ENCODE data around the gene HDHD2.

Gene HDHD2

GRCh38 chr18:47087676-47088075 is 62.6 kb downstream of the HDHD2 start:
- H3K4me3 ChIP-seq (ENCODE audit: insufficient read depth, low read length, poor library complexity, severe bottlenecking) = no peak overlapping the region
- no peak overlapping the region for H3K9ac ChIP-seq (ENCODE audit: low read length)
- no peaks in the 10 kb centered on the region for H4K20me1 ChIP-seq (ENCODE audit: low read depth, low read length)
- H3K79me2 ChIP-seq (ENCODE audit: insufficient read depth, low read length) = no peaks in the 10 kb centered on the region
- no peak overlapping the region for H2AFZ ChIP-seq (ENCODE audit: low read depth, low read length, severe bottlenecking)
- no peaks in the 10 kb centered on the region for H3K27me3 ChIP-seq (ENCODE audit: low read length)
- H3K4me2 ChIP-seq (ENCODE audit: low read depth, low read length, poor library complexity, severe bottlenecking) = no peak overlapping the region
- no peaks in the 10 kb centered on the region for H3K36me3 ChIP-seq (ENCODE audit: low read length)
- no peaks in the 10 kb centered on the region for H3K9me2 ChIP-seq (replicated peaks; ENCODE audit: insufficient read depth, low read length)
- H3K27ac ChIP-seq (ENCODE audit: low read depth, low read length) = no peak overlapping the region
- TF ChIP-seq CTCF (IDR thresholded peaks at IDR 0.05; ENCODE audit: insufficient read depth, low read length, poor library complexity, severe bottlenecking) = no peak
- TF ChIP-seq EZH2phosphoT487 (conservative IDR thresholded peaks at IDR 0.05; ENCODE audit: low read length) = no peak
- H3K9me3 ChIP-seq (ENCODE audit: insufficient read depth, low read length) = no peaks in the 10 kb centered on the region
- H3F3A ChIP-seq (ENCODE audit: insufficient read depth) = no peaks in the 10 kb centered on the region

DNA sequence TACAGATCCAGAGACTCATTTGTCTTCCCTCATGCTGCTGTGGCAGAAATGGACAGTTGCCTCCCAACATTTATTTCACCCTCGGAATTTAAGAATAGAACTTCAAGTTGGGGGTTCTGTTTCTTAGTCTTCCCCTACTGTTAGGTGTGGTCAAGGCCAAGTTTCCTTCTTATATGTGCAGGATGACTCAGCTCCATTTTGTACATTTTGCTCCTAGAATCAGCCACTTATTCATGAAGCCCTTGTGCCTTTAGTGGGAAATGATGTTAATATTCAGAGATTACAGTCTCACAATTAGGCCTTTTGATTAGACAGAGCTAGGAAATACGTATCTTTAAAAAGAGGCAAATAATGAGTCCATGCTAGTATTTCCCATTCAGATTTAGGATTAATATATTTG is 68.7 kb downstream of the HDHD2 start:
- H4K20me1 ChIP-seq (ENCODE audit: low read depth, low read length) = no peaks in the 10 kb centered on the region
- no peaks in the 10 kb centered on the region for H3K79me2 ChIP-seq (ENCODE audit: insufficient read depth, low read length)
- no peaks in the 10 kb centered on the region for H3F3A ChIP-seq (ENCODE audit: insufficient read depth)
- no peaks in the 10 kb centered on the region for H3K27me3 ChIP-seq (ENCODE audit: low read length)
- H3K36me3 ChIP-seq (ENCODE audit: low read length) = peaks cover 7% of the 10 kb centered on the region; the same call in 1 of the 2 replicates
- no peaks in the 10 kb centered on the region for H3K9me3 ChIP-seq (ENCODE audit: insufficient read depth, low read length)
- H3K27ac ChIP-seq (ENCODE audit: low read depth, low read length) = no peak overlapping the region
- no peak overlapping the region for H3K4me3 ChIP-seq (ENCODE audit: insufficient read depth, low read length, poor library complexity, severe bottlenecking)
- H2AFZ ChIP-seq (ENCODE audit: low read depth, low read length, severe bottlenecking) = no peak overlapping the region
- TF ChIP-seq EZH2phosphoT487 (conservative IDR thresholded peaks at IDR 0.05; ENCODE audit: low read length) = no peak
- no peak for TF ChIP-seq CTCF (IDR thresholded peaks at IDR 0.05; ENCODE audit: insufficient read depth, low read length, poor library complexity, severe bottlenecking)
- no peak overlapping the region for H3K9ac ChIP-seq (ENCODE audit: low read length)
- H3K9me2 ChIP-seq (replicated peaks; ENCODE audit: insufficient read depth, low read length) = no peaks in the 10 kb centered on the region
- no peak overlapping the region for H3K4me2 ChIP-seq (ENCODE audit: low read depth, low read length, poor library complexity, severe bottlenecking)

DNA sequence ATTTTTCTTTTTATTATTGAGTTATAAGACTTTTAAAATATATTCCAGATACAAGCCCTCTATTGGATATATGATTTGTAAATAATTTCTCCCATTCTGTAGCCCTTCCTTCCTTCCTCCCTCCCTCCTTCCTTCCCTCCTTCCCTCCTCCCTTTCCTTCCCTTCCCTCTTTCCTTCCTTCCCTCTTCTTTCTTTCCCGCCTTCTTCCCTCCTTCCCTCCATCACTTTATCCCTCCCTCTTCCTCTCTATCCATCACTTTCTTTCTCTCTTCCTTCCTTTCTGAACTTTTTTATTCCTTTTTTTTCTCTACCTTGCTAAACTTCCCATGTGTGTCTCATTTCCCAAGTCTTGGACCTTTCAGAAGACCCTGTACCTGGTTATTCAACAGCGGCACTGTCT is 69.4 kb downstream of the HDHD2 start:
- Histone ChIP-seq H3K4me3 (ENCODE audit: insufficient read depth, low read length, poor library complexity, severe bottlenecking) (no peak overlapping the region), H3K9me3 (ENCODE audit: insufficient read depth, low read length) (no peaks in the 10 kb centered on the region), H3K79me2 (ENCODE audit: insufficient read depth, low read length) (no peaks in the 10 kb centered on the region), H4K20me1 (ENCODE audit: low read depth, low read length) (no peaks in the 10 kb centered on the region), H2AFZ (ENCODE audit: low read depth, low read length, severe bottlenecking) (no peak overlapping the region), H3K36me3 (ENCODE audit: low read length) (peaks cover 7% of the 10 kb centered on the region; the same call in 1 of the 2 replicates), H3K9me2 (replicated peaks; ENCODE audit: insufficient read depth, low read length) (no peaks in the 10 kb centered on the region), H3K4me2 (ENCODE audit: low read depth, low read length, poor library complexity, severe bottlenecking) (no peak overlapping the region), H3K9ac (ENCODE audit: low read length) (no peak overlapping the region), H3F3A (ENCODE audit: insufficient read depth) (no peaks in the 10 kb centered on the region), H3K27me3 (ENCODE audit: low read length) (no peaks in the 10 kb centered on the region), H3K27ac (ENCODE audit: low read depth, low read length) (no peak overlapping the region)
- TF ChIP-seq CTCF (IDR thresholded peaks at IDR 0.05; ENCODE audit: insufficient read depth, low read length, poor library complexity, severe bottlenecking) = no peak
- TF ChIP-seq EZH2phosphoT487 (conservative IDR thresholded peaks at IDR 0.05; ENCODE audit: low read length) = no peak
